ENCODE data around the gene NLGN4X.

GRCh38 chrX:6223516-6223915, 5.2 kb downstream of the NLGN4X start:
- no peak for TF ChIP-seq CTCF (IDR thresholded peaks at IDR 0.05; ENCODE audit: extremely low read depth in 1 of 2, insufficient read depth in 1 of 2, low read depth in 1 of 2, low read length in 2 of 2)
- no peak for TF ChIP-seq MAX (IDR thresholded peaks at IDR 0.05; ENCODE audit: insufficient read depth, insufficient read length)
- no peak for TF ChIP-seq MYC (IDR thresholded peaks at IDR 0.05; ENCODE audit: low read depth, low read length)
- no peak for TF ChIP-seq GATA2 (IDR thresholded peaks at IDR 0.05; ENCODE audit: insufficient read depth, insufficient read length, low read depth, low read length)
- no peak for TF ChIP-seq POLR2A (IDR thresholded peaks at IDR 0.05; ENCODE audit: low read depth, low read length)
- no peak for TF ChIP-seq POLR2AphosphoS5 (IDR thresholded peaks at IDR 0.05; ENCODE audit: insufficient read depth, low read depth, low read length)
- no peak for TF ChIP-seq JUN (IDR thresholded peaks at IDR 0.05; ENCODE audit: borderline replicate concordance, insufficient read depth, insufficient read length, low read depth)

Measured in endothelial cell of umbilical vein (primary cell).